GM18502 (cell line): Measurements from ENCODE around the gene DST.

Source experiments
- ATAC-seq: cut with Tn5 transposase; IDR thresholded peaks from one replicate; pipeline ENCODE4 v1.9.1; 2021; ENCODE audit warnings: mild to moderate bottlenecking; ENCODE audit not compliant: unreplicated experiment, poor library complexity

The DST gene

GRCh38 chr6:56628105-56628504 is 14.6 kb downstream of the DST start:
- ATAC-seq: no peak

- no peak for ATAC-seq
Observed at GRCh38 chr6:56625356-56625755, 17.3 kb downstream of the DST start.

- no peak for ATAC-seq
Observed at GRCh38 chr6:56624728-56625069, 18.0 kb downstream of the DST start.

GRCh38 chr6:56624046-56624727 is 18.5 kb downstream of the DST start:
- ATAC-seq: no peak

- no peak for ATAC-seq
Observed at GRCh38 chr6:56620229-56620868, 22.3 kb downstream of the DST start.

GRCh38 chr6:56618050-56618449 is 24.6 kb downstream of the DST start:
- no peak for ATAC-seq

GRCh38 chr6:56616967-56617366 is 25.7 kb downstream of the DST start:
- ATAC-seq: no peak

- no peak for ATAC-seq
Observed at GRCh38 chr6:56613247-56613851, 29.3 kb downstream of the DST start.

- no peak for ATAC-seq
Observed at GRCh38 chr6:56608332-56608731, 34.4 kb downstream of the DST start.

- ATAC-seq: no peak
Observed at GRCh38 chr6:56607111-56607752, 35.5 kb downstream of the DST start.

- ATAC-seq: no peak
Observed at GRCh38 chr6:56605435-56605834, 37.3 kb downstream of the DST start.

GRCh38 chr6:56604186-56604585 is 38.5 kb downstream of the DST start:
- ATAC-seq: no peak

GRCh38 chr6:56601390-56601789 is 41.3 kb downstream of the DST start:
- ATAC-seq: no peak

GRCh38 chr6:56595490-56596122 is 47.1 kb downstream of the DST start:
- peak; percentile 35 for ATAC-seq

GRCh38 chr6:56594699-56595098 is 48.0 kb downstream of the DST start:
- ATAC-seq: no peak

GRCh38 chr6:56593801-56594318 is 48.8 kb downstream of the DST start:
- peak; percentile 96 for ATAC-seq

- no peak for ATAC-seq
Observed at GRCh38 chr6:56582236-56582635, 60.5 kb downstream of the DST start.

GRCh38 chr6:56581296-56581925 is 61.3 kb downstream of the DST start:
- ATAC-seq: no peak

GRCh38 chr6:56580271-56580670 is 62.4 kb downstream of the DST start:
- no peak for ATAC-seq

- ATAC-seq: no peak
Observed at GRCh38 chr6:56579155-56579851, 63.4 kb downstream of the DST start.
